ENCODE results near the gene ACOT7. TPM values are rescaled to one million over a fixed set of nuclear protein-coding genes. Genes with fewer than 3 reads are reported as not detected.

ACOT7 gene
- total and polyA plus RNA-seq, 3 donors from 2014 or later: 50.3 to 72.8 (median 52.5) TPM

DNA sequence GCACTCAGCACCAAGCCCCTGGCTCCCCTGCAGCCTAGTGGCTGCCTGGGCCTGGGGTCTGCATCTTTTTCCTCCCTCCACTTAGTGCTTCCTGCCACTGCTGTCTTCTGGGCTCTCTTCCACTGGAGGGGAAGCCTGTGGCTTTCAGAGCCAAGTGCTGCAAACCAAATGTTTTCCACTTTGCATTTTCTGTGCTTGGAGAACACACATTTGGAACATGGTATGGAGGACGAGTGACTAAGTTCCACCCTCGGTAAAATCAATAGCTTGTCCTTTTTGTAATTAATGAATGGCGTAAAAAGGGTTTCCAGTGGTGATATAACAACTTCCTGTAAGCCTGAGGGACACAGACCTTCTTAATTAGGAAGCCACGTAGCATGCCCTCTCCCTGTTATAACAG, 122.6 kb downstream of the ACOT7 start:
- Histone ChIP-seq H3K4me3 (no peak overlapping the region), H3K4me1 (peaks cover 3% of the 10 kb centered on the region), H3K36me3 (ENCODE audit: low read depth, missing control alignments) (no peaks in the 10 kb centered on the region), H3K27me3 (no peaks in the 10 kb centered on the region), H3K9me3 (no peaks in the 10 kb centered on the region), H3K27ac (no peak overlapping the region)
- no peak for DNase-seq
- intact Hi-C loops (cut with DNase I; ENCODE audit: low total_unique reads): no loop called here
- TF ChIP-seq, protein P1, sequence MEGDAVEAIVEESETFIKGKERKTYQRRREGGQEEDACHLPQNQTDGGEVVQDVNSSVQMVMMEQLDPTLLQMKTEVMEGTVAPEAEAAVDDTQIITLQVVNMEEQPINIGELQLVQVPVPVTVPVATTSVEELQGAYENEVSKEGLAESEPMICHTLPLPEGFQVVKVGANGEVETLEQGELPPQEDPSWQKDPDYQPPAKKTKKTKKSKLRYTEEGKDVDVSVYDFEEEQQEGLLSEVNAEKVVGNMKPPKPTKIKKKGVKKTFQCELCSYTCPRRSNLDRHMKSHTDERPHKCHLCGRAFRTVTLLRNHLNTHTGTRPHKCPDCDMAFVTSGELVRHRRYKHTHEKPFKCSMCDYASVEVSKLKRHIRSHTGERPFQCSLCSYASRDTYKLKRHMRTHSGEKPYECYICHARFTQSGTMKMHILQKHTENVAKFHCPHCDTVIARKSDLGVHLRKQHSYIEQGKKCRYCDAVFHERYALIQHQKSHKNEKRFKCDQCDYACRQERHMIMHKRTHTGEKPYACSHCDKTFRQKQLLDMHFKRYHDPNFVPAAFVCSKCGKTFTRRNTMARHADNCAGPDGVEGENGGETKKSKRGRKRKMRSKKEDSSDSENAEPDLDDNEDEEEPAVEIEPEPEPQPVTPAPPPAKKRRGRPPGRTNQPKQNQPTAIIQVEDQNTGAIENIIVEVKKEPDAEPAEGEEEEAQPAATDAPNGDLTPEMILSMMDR (IDR thresholded peaks at IDR 0.05): no peak
- no peak for TF ChIP-seq POLR2A (IDR thresholded peaks at IDR 0.05)
- WGBS, 2 donors: 61 to 70% methylated on average over 3 to 4 of the region's 4 CpGs

DNA sequence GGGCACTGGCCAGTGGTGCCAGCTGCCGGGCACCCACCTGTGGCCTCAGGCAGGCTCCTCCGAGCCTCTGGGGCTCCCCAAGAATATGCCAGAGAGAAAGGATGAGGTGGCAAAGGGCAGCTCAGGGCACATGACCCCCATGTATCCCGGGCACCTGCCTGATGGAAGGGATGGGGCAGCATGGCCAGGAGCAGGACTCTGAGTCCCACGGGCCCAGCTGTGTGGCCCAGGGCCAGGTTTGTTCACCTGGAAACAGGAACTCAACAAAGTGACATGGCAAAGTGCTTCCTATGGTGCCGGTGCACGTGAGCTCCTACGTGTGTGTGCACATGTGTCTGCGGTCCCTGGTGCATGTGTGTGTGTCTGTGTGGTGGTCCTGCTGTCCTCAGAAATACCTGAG, 123.2 kb downstream of the ACOT7 start:
- no peaks in the 10 kb centered on the region for H3K4me1 ChIP-seq
- H3K27ac ChIP-seq: no peak overlapping the region
- no peaks in the 10 kb centered on the region for H3K9me3 ChIP-seq
- intact Hi-C loops (cut with DNase I; ENCODE audit: low total_unique reads): no loop called here
- H3K36me3 ChIP-seq (ENCODE audit: low read depth, missing control alignments): no peaks in the 10 kb centered on the region
- TF ChIP-seq, protein P1 (IDR thresholded peaks at IDR 0.05): no peak
- no peak for TF ChIP-seq POLR2A (IDR thresholded peaks at IDR 0.05)
- H3K4me3 ChIP-seq: no peak overlapping the region
- H3K27me3 ChIP-seq: no peaks in the 10 kb centered on the region
- 85% methylated on average over 7 to 8 of the region's 8 CpGs for WGBS, 2 donors
- DNase-seq: no peak

DNA sequence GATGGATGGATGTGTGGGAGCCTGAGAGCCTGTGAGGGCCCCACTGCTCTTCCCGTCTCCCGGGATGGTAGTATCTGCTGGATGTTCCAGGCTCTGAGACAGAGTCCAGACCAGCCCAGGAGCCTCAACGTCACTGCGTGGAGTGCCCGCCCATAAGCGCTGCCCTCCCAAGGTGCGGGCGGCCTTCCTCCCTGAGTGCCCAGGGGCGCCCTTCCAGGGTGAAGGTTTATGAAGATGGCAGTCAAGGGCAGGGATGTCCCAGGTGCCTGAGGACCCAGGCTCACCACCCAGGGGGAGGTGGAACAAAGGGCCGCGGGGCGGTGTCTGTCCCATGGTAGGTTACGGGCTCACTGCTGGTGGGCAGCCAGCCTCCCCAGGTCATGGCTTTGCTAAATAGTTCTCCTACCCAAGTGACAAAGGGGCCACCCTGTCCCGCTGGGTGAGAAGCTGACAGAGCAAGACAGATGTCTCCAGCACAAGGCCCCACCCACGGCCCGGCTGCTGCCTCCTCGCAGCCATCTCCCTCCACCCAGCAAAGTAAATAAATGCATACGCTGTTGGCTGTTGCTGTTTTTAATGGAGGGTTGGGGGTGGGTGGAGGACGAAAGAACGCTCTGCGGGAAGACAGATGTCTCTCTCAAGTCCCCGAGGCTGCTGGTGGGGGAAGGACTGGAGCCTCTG, 123.7 kb downstream of the ACOT7 start:
- H3K4me3 ChIP-seq: no peak overlapping the region
- H3K36me3 ChIP-seq (ENCODE audit: low read depth, missing control alignments): no peaks in the 10 kb centered on the region
- H3K27ac ChIP-seq: no peak overlapping the region
- no peaks in the 10 kb centered on the region for H3K27me3 ChIP-seq
- TF ChIP-seq, protein P1 (IDR thresholded peaks at IDR 0.05): no peak
- no peak for TF ChIP-seq POLR2A (IDR thresholded peaks at IDR 0.05)
- intact Hi-C loops (cut with DNase I; ENCODE audit: low total_unique reads): no loop called here
- DNase-seq: no peak
- H3K9me3 ChIP-seq: no peaks in the 10 kb centered on the region
- 87 to 92% methylated on average over 9 to 22 of the region's 22 CpGs for WGBS, 2 donors
- no peaks in the 10 kb centered on the region for H3K4me1 ChIP-seq

DNA sequence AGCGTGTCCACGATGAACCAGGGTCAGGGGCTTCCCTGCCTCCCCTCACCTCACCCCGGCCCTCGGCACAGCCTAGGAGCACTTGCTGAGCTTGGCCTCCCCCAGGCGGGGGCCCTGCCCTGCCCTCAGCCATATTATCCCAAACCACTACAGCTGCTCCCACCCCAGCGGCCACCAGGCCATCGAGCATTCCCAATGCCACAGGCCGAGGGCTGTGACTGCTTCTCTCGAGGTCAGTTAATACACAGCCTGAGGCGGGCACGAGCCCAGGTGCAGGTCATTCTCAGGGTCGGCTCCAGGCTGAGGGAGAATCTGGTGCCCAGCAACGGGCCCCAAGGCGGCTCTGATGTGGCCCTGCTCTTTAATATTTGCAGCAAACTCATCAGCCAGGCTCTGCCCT, 124.3 kb downstream of the ACOT7 start:
- TF ChIP-seq, protein P1 (IDR thresholded peaks at IDR 0.05): no peak
- no peak for TF ChIP-seq POLR2A (IDR thresholded peaks at IDR 0.05)
- intact Hi-C loops (cut with DNase I; ENCODE audit: low total_unique reads): no loop called here
- Histone ChIP-seq H3K4me1 (no peaks in the 10 kb centered on the region), H3K27me3 (no peaks in the 10 kb centered on the region), H3K36me3 (ENCODE audit: low read depth, missing control alignments) (no peaks in the 10 kb centered on the region), H3K4me3 (no peak overlapping the region), H3K9me3 (no peaks in the 10 kb centered on the region), H3K27ac (no peak overlapping the region)
- 83 to 100% methylated on average over 4 to 11 of the region's 14 CpGs for WGBS, 2 donors
- DNase-seq: no peak

DNA sequence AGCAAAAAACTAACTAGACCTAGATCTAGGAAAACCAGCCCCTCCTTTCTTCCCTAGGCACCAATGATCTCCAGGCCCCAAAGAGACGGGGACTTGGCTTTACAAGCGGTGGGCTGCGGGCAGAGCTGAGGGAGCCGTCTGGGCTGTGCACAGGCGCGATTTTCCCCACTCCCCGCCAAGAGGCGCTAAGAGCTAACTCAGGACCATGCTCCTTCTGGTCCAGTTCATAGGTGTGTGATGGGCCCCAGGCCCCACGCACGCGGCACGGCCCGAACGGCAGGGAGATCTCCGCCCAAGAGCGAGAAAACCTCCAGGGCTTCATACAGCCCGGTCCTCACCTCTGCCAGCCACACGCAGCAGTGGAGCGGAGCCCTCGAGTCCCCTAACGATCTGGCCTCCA, 125.2 kb downstream of the ACOT7 start:
- peaks cover 2% of the 10 kb centered on the region for H3K4me1 ChIP-seq

More for the DNA sequence above, 125.2 kb downstream of the ACOT7 start:
- 84 to 98% methylated on average over 7 to 21 of the region's 21 CpGs for WGBS, 2 donors
- intact Hi-C loops (cut with DNase I; ENCODE audit: low total_unique reads): no loop called here
- Histone ChIP-seq H3K9me3 (no peaks in the 10 kb centered on the region), H3K36me3 (ENCODE audit: low read depth, missing control alignments) (no peaks in the 10 kb centered on the region), H3K4me3 (no peak overlapping the region), H3K27ac (no peak overlapping the region), H3K27me3 (no peaks in the 10 kb centered on the region)
- TF ChIP-seq, protein P1 (IDR thresholded peaks at IDR 0.05): no peak
- no peak for TF ChIP-seq POLR2A (IDR thresholded peaks at IDR 0.05)
- DNase-seq: no peak

Data from testis (tissue), 3 donors.